Astrocyte of the cerebellum (primary cell): ENCODE measurements around the gene SLC19A2.

Experiments
- DNase-seq: peaks from one replicate; pipeline ENCODE4 v3.0.0-alpha.2; 2011; ENCODE audit warnings: low read depth
- H3K4me3 ChIP-seq: 2 replicates; pipeline ENCODE4 v1.5.1; 2011; ENCODE audit warnings: mild to moderate bottlenecking, low read depth, low read length, moderate library complexity
- CTCF ChIP-seq: IDR thresholded peaks from 2 replicates; pipeline ENCODE4 v1.5.1; 2012; ENCODE audit warnings: low read length, low read depth, moderate library complexity, mild to moderate bottlenecking; ENCODE audit errors: missing control alignments
- in situ Hi-C: cut with HindIII; loops from 2 replicates; pipeline ENCODE4 v1.10.0; 2017; ENCODE audit warnings: low sequenced_read_pairs

The SLC19A2 gene

DNA sequence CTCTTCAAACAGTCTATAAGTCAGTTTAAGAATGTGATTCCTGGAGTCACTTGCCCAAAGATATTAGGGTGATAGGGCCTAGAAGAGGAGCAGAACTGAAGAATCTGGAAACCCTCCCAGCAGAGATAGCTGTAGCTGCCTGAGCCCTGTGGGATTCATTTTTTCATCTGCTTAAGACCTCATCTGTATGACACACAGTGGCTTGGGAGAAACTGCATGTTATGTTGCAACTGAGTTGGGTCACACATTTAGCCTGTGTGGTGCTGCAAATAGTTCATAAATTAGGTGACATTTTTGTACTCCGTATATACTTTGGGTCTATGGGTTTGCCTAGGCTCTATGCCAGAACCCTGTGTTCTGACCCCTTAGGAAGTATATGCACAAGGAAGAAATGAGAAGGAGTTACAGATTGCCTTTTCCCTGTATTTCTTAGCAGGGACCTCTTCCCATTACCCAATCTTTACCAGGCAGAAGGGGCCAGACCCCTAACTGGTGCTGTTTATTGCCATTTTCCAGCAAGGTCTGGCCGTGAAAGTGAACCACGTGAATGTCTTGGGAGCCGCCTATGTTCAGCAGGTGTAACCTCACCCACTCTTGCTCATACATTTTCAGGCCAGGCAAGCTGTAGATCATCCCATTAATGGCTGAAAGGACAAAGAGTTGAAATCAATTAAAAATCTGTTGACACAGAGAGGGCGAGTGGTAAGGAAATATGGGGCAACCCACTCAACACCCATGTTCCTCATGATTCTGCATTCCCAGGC, 41.9 kb upstream of the SLC19A2 start:
- TF ChIP-seq CTCF, result no peak
- DNase-seq, result no peak
- H3K4me3 ChIP-seq, result no peak overlapping the region
- in situ Hi-C loops, result loop anchor here (5.0 kb wide), 1 partner anchor 35 kb away; no protein-coding TSS in a partner anchor

DNA sequence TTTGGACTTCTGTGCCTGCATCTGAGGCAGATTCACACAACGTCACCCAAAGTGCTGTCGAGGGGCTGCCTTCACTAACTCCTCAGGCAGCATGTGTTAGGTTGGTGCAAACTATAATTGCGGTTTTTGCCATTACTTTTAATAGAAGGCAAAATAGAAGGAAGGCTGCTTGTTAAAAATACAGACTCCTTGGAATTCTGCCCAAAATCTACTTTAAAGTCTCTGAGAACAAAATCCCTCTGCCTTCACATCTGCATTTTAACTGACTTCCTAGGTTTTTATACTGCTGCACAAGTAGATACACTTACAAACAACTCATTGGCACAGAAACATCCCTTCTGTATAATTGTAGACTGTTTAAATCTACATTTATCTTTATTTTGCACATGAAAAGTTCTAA, 41.3 kb upstream of the SLC19A2 start:
- in situ Hi-C loops, result loop anchor here (5.0 kb wide), 1 partner anchor 35 kb away; no protein-coding TSS in a partner anchor
- no peak for DNase-seq
- no peak overlapping the region for H3K4me3 ChIP-seq
- TF ChIP-seq CTCF, result no peak

DNA sequence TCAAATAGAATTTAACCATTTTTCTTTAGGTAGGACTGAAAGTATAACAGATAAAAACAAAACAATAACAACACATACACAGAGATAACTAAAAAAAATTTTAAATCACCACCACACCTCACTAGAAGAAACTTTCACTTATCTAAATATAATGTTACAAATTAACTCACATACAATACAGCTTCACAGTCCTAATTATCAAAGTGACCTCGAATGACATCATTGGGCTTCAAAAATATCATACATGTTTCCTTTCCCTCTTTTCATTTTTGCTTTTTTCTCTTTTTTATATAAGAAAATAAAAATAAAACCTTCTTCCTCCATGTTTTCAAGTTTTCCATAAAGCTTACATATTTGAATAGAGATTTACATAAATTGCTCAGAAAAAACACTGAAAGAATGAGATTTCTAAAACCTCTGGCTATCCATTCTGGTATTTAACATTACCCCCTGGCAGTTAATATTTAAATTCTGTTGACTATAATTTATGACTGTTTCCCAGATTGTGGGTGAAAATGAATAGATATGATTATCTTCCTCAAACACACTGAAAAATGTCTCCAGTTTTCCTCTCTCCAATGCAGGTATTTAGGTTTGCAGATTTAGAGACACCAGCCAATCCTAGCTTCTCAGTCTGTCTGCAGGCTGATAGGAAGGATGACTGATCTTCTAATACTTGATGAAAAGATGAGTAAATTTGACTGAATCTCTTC, 40.5 kb upstream of the SLC19A2 start:
- no peak overlapping the region for H3K4me3 ChIP-seq
- in situ Hi-C loops, result loop anchor here (5.0 kb wide), 1 partner anchor 36 kb away; no protein-coding TSS in a partner anchor
- TF ChIP-seq CTCF, result no peak
- DNase-seq, result no peak

GRCh38 chr1:169525391-169525790, 39.6 kb upstream of the SLC19A2 start:
- TF ChIP-seq CTCF, result no peak
- in situ Hi-C loops, result loop anchor here (5.0 kb wide), 1 partner anchor 37 kb away; no protein-coding TSS in a partner anchor
- H3K4me3 ChIP-seq, result no peak overlapping the region
- no peak for DNase-seq

DNA sequence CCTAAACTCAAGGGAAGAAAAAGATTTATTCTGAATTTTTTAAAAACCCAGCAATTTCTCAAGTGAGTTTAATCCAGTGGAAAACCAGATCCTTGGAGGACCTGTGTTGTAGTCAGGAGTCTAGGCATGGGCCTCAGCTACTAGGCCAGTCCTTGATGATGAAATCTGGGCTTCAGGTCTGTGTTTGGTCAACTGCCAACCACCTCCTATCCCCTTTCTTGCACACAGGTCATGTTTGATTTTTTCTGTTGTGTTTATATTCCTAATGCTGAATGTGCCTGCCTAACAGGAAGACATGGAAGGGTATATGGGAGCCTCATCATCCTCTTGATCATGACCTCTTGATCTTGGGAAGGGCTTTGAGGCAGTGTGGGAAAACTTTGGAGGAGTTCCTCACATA, 38.2 kb upstream of the SLC19A2 start:
- in situ Hi-C loops, result no loop called here
- DNase-seq, result no peak
- H3K4me3 ChIP-seq, result no peak overlapping the region
- no peak for TF ChIP-seq CTCF

GRCh38 chr1:169521226-169521625, 35.5 kb upstream of the SLC19A2 start:
- no peak for DNase-seq
- no peak overlapping the region for H3K4me3 ChIP-seq
- no peak for TF ChIP-seq CTCF
- in situ Hi-C loops, result no loop called here
